ENCODE data around the gene PYGO2. TPM values are rescaled to one million over a fixed set of nuclear protein-coding genes. Genes with fewer than 3 reads are reported as not detected.

PYGO2 gene
- total RNA-seq, 2 experiments from 2014 or later, result 44.3 to 47.3 TPM

- H3K79me2 ChIP-seq (ENCODE audit: insufficient read depth, low read depth, low read length), result peaks cover 10% of the 10 kb centered on the region; the same call in 1 of the 2 replicates
- H3K4me3 ChIP-seq (ENCODE audit: low read depth, low read length, poor library complexity, severe bottlenecking), result peak overlapping the region; percentile 87
- no TSS peak for BruUV-seq (replicated peaks)
- H3K36me3 ChIP-seq (ENCODE audit: insufficient read depth, low read length), result no peaks in the 10 kb centered on the region
- peak overlapping the region; percentile 77 for H3K27ac ChIP-seq (ENCODE audit: low read depth, low read length, poor library complexity, severe bottlenecking)
- ChIA-PET CTCF (ENCODE audit: unreplicated experiment) (no interaction called here), POLR2A (interaction anchor here (0.5 to 2.0 kb wide), 3 partner anchors 13 to 571 kb away, joined by 3 to 10 read pairs (median 4); no protein-coding TSS in a partner anchor)
- peak overlapping the region; percentile 93 for H3K4me2 ChIP-seq (ENCODE audit: low read length)
- no peaks in the 10 kb centered on the region for H3K9me2 ChIP-seq (ENCODE audit: insufficient read depth, low read length)
- no peak for TF ChIP-seq EZH2phosphoT487 (IDR thresholded peaks at IDR 0.05; ENCODE audit: borderline replicate concordance, low read depth, low read length)
- TF ChIP-seq, protein P1, sequence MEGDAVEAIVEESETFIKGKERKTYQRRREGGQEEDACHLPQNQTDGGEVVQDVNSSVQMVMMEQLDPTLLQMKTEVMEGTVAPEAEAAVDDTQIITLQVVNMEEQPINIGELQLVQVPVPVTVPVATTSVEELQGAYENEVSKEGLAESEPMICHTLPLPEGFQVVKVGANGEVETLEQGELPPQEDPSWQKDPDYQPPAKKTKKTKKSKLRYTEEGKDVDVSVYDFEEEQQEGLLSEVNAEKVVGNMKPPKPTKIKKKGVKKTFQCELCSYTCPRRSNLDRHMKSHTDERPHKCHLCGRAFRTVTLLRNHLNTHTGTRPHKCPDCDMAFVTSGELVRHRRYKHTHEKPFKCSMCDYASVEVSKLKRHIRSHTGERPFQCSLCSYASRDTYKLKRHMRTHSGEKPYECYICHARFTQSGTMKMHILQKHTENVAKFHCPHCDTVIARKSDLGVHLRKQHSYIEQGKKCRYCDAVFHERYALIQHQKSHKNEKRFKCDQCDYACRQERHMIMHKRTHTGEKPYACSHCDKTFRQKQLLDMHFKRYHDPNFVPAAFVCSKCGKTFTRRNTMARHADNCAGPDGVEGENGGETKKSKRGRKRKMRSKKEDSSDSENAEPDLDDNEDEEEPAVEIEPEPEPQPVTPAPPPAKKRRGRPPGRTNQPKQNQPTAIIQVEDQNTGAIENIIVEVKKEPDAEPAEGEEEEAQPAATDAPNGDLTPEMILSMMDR (conservative IDR thresholded peaks at IDR 0.05; ENCODE audit: low read length), result peak; percentile 33; the same call in 1 of the 2 replicates
- no peaks in the 10 kb centered on the region for H4K20me1 ChIP-seq (ENCODE audit: insufficient read depth, low read length)
- peak overlapping the region; percentile 23; the same call in 1 of the 2 replicates for H2AFZ ChIP-seq (ENCODE audit: low read length)
- peak; percentile 43 for DNase-seq (ENCODE audit: low spot score)
- H3K4me1 ChIP-seq (ENCODE audit: insufficient read depth, low read length, poor library complexity, severe bottlenecking), result peaks cover 67% of the 10 kb centered on the region
- intact Hi-C loops (cut with micrococcal nuclease; ENCODE audit: unreplicated experiment), result loop anchor here (5.0 kb wide), 1 partner anchor 141 kb away; no protein-coding TSS in a partner anchor
- no peaks in the 10 kb centered on the region for H3K9me3 ChIP-seq (ENCODE audit: low read length)
Observed at GRCh38 chr1:155003227-155003765, 41.7 kb upstream of the PYGO2 start.

DNA sequence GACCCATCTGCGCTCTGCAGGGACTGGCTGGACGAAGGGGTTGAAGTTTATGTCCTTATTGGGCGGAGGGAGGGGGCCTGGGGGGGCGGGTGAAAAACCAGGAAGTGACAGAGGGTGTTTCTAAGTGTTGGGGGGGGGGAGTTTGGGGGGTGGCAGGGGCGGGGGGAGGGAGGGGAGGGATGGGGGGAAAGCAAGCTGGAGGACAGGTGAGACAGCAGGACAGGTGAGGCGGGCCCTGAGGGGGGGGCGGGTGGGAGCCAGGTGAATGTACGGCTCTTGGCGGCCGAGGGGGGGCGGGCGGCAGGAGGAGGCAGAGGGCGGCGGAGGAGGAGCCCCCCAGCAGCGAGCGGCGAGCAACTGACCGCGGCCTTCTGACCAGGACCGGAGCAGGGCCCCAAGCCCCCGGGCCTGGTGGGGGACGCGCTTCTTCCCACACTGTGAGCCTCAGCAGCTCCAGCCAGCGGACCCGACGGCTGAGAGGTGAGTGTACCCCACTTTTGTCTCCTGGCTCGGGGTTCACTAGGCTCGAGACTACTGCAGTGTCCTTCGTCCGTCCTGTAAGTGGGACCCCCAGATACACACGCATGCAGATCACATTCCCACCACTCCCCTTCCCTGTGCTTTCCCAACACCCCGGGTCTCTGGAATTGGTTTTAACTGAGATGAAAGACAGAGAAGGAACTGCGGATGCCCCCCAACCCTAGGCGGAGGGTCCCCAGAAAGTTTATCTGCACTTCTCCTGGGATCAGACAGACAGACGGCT, 41.1 kb upstream of the PYGO2 start, which contains the start of gene ZBTB7B:
Gene ZBTB7B (plus strand): TSS at position 339 of the 763 bp plus-strand sequence. CDS start 11,859 bp downstream, outside the sequence.
- POLR2A ChIA-PET, result interaction anchor here (0.5 to 2.0 kb wide), 2 partner anchors 14 to 572 kb away, joined by 3 to 10 read pairs; no protein-coding TSS in a partner anchor
- DNase-seq (ENCODE audit: low spot score), result no peak

More for the DNA sequence above, 41.1 kb upstream of the PYGO2 start, which contains the start of gene ZBTB7B:
- TF ChIP-seq EZH2phosphoT487 (IDR thresholded peaks at IDR 0.05; ENCODE audit: borderline replicate concordance, low read depth, low read length), result no peak
- TF ChIP-seq, protein P1 (conservative IDR thresholded peaks at IDR 0.05; ENCODE audit: low read length), result no peak
- Histone ChIP-seq H3K4me1 (ENCODE audit: insufficient read depth, low read length, poor library complexity, severe bottlenecking) (peaks cover 69% of the 10 kb centered on the region), H3K27ac (ENCODE audit: low read depth, low read length, poor library complexity, severe bottlenecking) (peak within 1 kb of the TSS; percentile 92), H3K36me3 (ENCODE audit: insufficient read depth, low read length) (no peaks in the 10 kb centered on the region), H3K4me3 (ENCODE audit: low read depth, low read length, poor library complexity, severe bottlenecking) (peak within 1 kb of the TSS; percentile 87), H3K79me2 (ENCODE audit: insufficient read depth, low read depth, low read length) (peaks cover 10% of the 10 kb centered on the region; the same call in 1 of the 2 replicates), H4K20me1 (ENCODE audit: insufficient read depth, low read length) (no peaks in the 10 kb centered on the region), H2AFZ (ENCODE audit: low read length) (peak within 1 kb of the TSS; percentile 23; the same call in 1 of the 2 replicates), H3K9me2 (ENCODE audit: insufficient read depth, low read length) (no peaks in the 10 kb centered on the region), H3K9me3 (ENCODE audit: low read length) (no peaks in the 10 kb centered on the region), H3K4me2 (ENCODE audit: low read length) (peak within 1 kb of the TSS; percentile 94)
- CTCF ChIA-PET (ENCODE audit: unreplicated experiment), result interaction anchor here (1.7 kb wide), 1 partner anchor 15 kb away, joined by 5 read pairs; no protein-coding TSS in a partner anchor
- no TSS peak for BruUV-seq (replicated peaks)
- intact Hi-C loops (cut with micrococcal nuclease; ENCODE audit: unreplicated experiment), result loop anchor here (1.0 to 5.0 kb wide), 3 partner anchors 15 to 140 kb away; no protein-coding TSS in a partner anchor
